ENCODE measurements around the gene SCG5. TPM values are rescaled to one million over a fixed set of nuclear protein-coding genes. Genes with fewer than 3 reads are reported as not detected.
A peak's percentile ranks its signal among the peaks of the same experiment; 100 is the strongest.

The SCG5 gene
- total RNA-seq, 1 donor from 2014 or later: 6.1 TPM

DNA sequence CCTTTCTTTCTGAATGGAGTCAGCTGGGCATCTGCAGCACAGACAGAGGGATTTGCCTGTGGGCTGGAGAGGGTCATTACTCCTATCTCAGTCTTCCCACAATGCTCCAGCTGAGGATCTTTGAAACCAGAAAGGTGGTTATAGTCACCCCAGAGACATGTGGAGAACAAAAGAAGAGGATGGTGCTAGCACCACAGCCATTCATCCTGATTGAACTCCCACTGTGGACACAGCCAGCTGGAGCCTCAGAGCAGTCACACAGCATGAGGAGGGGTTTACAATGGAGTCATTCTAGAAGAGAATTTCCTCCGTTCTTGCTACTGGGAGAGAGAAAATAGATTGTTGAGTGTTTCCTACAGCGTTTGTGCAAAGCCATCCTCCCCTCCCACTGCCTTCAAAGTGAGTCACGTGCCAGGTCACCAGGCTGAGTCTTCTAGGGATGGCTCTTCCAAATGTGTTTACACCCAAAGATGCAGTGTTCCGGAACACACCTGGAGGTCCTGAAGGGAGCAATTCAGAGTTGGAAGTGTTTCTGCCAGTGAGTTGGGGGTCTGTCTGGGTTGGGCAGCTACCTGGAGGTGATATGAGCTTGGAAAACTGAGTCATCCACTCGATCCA is 57.4 kb downstream of the SCG5 start:
- H3K4me3 ChIP-seq: no peak overlapping the region
- intact Hi-C loops (cut with DNase I): no loop called here
- no peaks in the 10 kb centered on the region for H3K9me3 ChIP-seq
- TF ChIP-seq POLR2A (IDR thresholded peaks at IDR 0.05) (no peak), POLR2AphosphoS5 (IDR thresholded peaks at IDR 0.05; ENCODE audit: insufficient read depth in 1 of 2, low read depth in 1 of 2) (no peak)
- TF ChIP-seq, protein P1, sequence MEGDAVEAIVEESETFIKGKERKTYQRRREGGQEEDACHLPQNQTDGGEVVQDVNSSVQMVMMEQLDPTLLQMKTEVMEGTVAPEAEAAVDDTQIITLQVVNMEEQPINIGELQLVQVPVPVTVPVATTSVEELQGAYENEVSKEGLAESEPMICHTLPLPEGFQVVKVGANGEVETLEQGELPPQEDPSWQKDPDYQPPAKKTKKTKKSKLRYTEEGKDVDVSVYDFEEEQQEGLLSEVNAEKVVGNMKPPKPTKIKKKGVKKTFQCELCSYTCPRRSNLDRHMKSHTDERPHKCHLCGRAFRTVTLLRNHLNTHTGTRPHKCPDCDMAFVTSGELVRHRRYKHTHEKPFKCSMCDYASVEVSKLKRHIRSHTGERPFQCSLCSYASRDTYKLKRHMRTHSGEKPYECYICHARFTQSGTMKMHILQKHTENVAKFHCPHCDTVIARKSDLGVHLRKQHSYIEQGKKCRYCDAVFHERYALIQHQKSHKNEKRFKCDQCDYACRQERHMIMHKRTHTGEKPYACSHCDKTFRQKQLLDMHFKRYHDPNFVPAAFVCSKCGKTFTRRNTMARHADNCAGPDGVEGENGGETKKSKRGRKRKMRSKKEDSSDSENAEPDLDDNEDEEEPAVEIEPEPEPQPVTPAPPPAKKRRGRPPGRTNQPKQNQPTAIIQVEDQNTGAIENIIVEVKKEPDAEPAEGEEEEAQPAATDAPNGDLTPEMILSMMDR (IDR thresholded peaks at IDR 0.05): no peak
- no peak overlapping the region for H3K27ac ChIP-seq
- DNase-seq (ENCODE audit: extremely low spot score in 2 of 2): no peak
- H3K27me3 ChIP-seq: no peaks in the 10 kb centered on the region
- no peaks in the 10 kb centered on the region for H3K4me1 ChIP-seq
- H3K36me3 ChIP-seq: no peaks in the 10 kb centered on the region

DNA sequence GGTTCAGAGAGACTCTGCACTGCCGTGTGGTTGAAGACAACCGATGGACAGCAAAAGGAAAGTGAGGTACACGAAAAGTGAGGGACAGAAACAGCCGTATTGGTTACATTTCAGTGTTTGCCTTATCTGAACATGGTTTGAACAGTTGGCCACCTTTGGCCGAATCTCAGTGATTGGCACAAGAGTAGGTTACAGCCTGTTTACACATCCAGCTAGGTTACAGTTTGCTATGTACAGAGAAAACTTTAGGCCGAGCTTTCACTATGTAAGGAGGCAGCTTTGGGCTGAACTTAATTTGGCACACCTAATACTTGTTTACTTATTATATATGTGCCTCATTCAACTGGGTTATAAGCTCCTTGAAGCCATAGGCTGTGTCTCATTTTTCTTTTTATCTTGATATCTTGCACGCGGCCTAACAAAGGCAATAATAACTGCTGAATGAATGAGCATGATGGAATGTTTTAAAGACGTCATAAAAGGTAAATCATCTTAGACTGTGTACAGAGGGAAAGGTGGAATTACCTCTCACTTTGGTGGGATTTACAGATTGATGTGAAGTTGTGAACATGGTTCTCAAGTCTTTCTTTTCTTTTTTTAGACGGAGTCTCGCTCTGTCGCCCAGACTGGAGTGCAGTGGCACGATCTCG is 59.1 kb downstream of the SCG5 start:
- TF ChIP-seq POLR2A (IDR thresholded peaks at IDR 0.05): no peak
- TF ChIP-seq, protein P1 (IDR thresholded peaks at IDR 0.05): no peak
- no peak for TF ChIP-seq POLR2AphosphoS5 (IDR thresholded peaks at IDR 0.05; ENCODE audit: insufficient read depth in 1 of 2, low read depth in 1 of 2)

DNA sequence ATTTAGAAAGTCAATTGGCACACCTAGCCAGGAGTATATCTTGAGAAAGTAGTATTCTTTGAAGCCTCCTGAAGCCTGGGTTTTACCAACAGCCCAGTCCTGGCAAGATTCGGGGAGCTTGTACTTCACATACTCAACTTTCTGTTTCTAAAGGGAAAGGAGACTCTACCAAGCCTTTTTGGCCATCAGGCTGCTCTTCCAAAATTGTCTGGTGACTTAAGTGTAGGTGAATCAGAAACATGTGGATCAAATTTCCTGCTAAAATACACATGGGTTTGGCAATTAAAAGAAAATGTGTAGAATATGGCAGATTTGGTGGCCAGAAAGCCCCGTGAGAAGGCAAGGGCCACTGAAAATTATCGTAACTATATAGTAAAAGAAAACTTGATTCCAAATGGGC is 60.4 kb downstream of the SCG5 start:
- H3K4me3 ChIP-seq: no peak overlapping the region
- H3K36me3 ChIP-seq: no peaks in the 10 kb centered on the region
- H3K4me1 ChIP-seq: peaks cover 16% of the 10 kb centered on the region
- TF ChIP-seq POLR2A (IDR thresholded peaks at IDR 0.05) (no peak), POLR2AphosphoS5 (IDR thresholded peaks at IDR 0.05; ENCODE audit: insufficient read depth in 1 of 2, low read depth in 1 of 2) (no peak)
- TF ChIP-seq, protein P1 (IDR thresholded peaks at IDR 0.05): no peak
- no peaks in the 10 kb centered on the region for H3K27me3 ChIP-seq
- H3K9me3 ChIP-seq: no peaks in the 10 kb centered on the region
- intact Hi-C loops (cut with DNase I): no loop called here
- no peak overlapping the region for H3K27ac ChIP-seq
- no peak for DNase-seq (ENCODE audit: extremely low spot score in 2 of 2)

More for the DNA sequence above, 59.1 kb downstream of the SCG5 start:
- intact Hi-C loops (cut with DNase I): no loop called here
- Histone ChIP-seq H3K27ac (no peak overlapping the region), H3K36me3 (no peaks in the 10 kb centered on the region), H3K27me3 (no peaks in the 10 kb centered on the region), H3K4me3 (no peak overlapping the region), H3K9me3 (no peaks in the 10 kb centered on the region), H3K4me1 (peaks cover 7% of the 10 kb centered on the region)
- no peak for DNase-seq (ENCODE audit: extremely low spot score in 2 of 2)

DNA sequence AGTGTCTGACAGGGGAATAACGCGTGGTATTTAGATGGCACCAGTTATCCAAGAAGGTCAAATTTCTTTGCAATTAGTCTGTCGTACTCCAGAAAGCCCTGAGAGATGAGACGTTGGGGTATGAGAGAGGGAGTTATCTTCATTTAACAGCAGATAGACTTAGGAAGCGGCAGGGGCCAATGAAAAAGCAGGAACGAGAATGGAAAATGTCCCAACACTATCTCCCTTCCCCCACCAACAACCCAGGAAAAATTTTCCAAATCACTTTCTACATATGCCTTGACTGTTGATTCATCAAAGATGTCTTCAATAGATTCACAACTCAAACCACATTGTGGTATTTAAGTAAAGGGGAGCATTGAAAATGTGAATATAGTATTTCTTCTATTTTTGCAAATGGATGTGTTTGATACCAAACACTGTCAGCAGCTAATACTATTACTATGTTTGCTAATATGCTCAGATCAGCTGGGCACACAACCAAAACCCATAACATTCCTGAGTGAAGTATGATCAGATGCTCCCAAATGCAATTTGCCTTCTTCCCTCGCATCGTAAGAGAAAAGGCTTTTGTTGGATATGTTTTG is 63.0 kb downstream of the SCG5 start:
- Histone ChIP-seq H3K4me3 (no peak overlapping the region), H3K9me3 (no peaks in the 10 kb centered on the region), H3K4me1 (peaks cover 16% of the 10 kb centered on the region), H3K27me3 (no peaks in the 10 kb centered on the region), H3K27ac (peak overlapping the region; percentile 67), H3K36me3 (no peaks in the 10 kb centered on the region)
- no peak for DNase-seq (ENCODE audit: extremely low spot score in 2 of 2)
- intact Hi-C loops (cut with DNase I): no loop called here
- TF ChIP-seq POLR2A (IDR thresholded peaks at IDR 0.05): no peak
- TF ChIP-seq, protein P1 (IDR thresholded peaks at IDR 0.05): no peak
- no peak for TF ChIP-seq POLR2AphosphoS5 (IDR thresholded peaks at IDR 0.05; ENCODE audit: insufficient read depth in 1 of 2, low read depth in 1 of 2)

DNA sequence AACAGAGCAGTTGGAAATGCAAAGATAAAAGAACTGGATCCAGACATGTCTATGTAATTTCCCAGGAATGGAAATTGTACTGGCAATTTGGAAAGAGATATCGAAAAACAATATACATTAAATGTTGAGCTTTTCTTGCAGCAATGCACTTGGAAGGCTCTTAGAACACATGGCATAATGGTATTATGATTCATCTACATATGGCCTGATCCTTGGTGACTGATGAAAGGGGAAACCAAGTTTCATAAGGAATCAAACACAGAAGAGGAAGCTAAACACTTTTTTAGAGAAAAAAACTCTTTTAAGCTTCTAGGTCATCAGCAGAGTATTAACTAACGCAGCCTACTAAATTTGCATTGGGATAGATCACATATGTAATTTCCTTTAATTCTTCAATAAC is 63.9 kb downstream of the SCG5 start:
- Histone ChIP-seq H3K27ac (peak overlapping the region; percentile 67), H3K4me3 (no peak overlapping the region), H3K27me3 (no peaks in the 10 kb centered on the region), H3K9me3 (no peaks in the 10 kb centered on the region), H3K36me3 (no peaks in the 10 kb centered on the region), H3K4me1 (peaks cover 16% of the 10 kb centered on the region)
- no peak for DNase-seq (ENCODE audit: extremely low spot score in 2 of 2)
- intact Hi-C loops (cut with DNase I): no loop called here
- TF ChIP-seq POLR2AphosphoS5 (IDR thresholded peaks at IDR 0.05; ENCODE audit: insufficient read depth in 1 of 2, low read depth in 1 of 2) (no peak), POLR2A (IDR thresholded peaks at IDR 0.05) (no peak)
- TF ChIP-seq, protein P1 (IDR thresholded peaks at IDR 0.05): no peak

Data from vagina (tissue), 2 donors.